HG03025 (cell line): ENCODE data around the gene ARHGAP20.

Experiments
- ATAC-seq: cut with Tn5 transposase; IDR thresholded peaks from one replicate; pipeline ENCODE4 v1.9.1; 2021; ENCODE audit warnings: mild to moderate bottlenecking, moderate library complexity; ENCODE audit not compliant: unreplicated experiment, low FRiP score

ARHGAP20 gene

DNA sequence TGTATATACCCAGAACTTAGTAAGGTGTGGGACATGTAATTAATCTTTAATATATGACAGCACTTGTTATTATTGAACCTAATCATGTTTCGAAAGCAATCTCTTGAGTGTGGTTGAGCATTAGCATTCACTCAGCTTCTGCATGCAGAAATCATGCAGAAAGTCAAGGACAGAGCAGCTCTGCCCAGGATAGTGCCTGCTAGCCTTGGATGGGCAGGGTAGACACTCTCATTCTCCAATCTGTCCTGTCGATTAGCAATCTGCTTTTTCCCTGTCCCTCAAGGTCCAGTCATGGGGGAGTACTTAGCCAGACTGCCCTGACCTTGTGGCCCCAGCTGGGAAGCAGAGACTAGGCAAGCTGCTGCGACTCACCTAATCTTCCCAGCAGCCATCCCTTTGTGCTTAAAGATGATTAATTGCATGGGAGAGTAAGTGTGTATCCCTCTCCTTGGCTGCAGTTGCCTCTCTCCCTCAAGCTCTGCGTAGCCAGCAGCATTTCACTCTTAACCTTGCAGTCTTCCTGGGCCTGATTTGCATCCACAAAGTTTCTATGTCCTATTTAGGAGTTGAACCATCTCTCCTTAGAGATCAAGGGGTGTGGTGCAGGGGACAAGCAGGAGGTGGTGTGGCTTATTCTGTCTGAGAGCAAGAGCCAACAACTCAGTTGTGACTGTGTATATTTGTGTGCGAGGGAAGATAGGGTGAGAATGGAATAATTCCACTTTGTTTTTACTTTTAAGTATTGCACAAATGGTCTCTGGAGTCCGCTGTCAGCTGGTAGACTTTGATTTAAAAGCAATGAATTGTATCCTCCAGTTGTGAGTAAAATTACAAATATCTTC is 181.1 kb downstream of the ARHGAP20 start:
- ATAC-seq = no peak

DNA sequence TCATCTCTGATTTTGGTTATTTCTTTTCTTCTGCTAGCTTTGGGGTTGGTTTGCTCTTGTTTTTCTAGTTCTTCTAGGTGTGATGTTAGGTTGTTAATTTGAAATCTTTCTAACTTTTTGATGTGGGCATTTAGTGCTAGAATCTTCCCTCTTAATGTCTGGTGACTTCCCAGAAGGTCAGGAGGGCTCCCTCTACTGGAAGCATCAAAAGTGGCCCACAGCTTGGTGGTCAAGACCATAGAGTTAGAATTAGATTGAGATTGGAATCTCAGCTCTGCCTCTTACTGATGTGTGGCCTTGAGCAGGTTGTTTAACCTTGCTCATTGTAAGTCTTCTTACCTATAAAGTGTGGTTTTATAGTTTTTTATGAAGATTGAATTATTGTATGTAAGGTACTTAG is 183.2 kb downstream of the ARHGAP20 start:
- no peak for ATAC-seq

- ATAC-seq = no peak
Observed at GRCh38 chr11:110527146-110527545, 185.1 kb downstream of the ARHGAP20 start.
